Lower leg skin (tissue), 3 donors: ENCODE results near the gene MIER2.

ENCODE experiments used
- POLR2A ChIP-seq, 2 donors: fragments of 450-650 bp; IDR thresholded peaks; one replicate each; pipeline ENCODE4 v1.6.1; 2016 to 2017; ENCODE audit warnings: antibody characterized with exemption in 2 of 2, mild to moderate bottlenecking in 1 of 2, moderate library complexity in 1 of 2
- TF ChIP-seq, protein P1 (sequence below), 3 donors: fragments of 450-650 bp; IDR thresholded peaks; one replicate each; pipeline ENCODE4 v1.5.1; 2016; ENCODE audit warnings: antibody characterized with exemption in 3 of 3, mild to moderate bottlenecking in 3 of 3, moderate library complexity in 2 of 3

DNA sequence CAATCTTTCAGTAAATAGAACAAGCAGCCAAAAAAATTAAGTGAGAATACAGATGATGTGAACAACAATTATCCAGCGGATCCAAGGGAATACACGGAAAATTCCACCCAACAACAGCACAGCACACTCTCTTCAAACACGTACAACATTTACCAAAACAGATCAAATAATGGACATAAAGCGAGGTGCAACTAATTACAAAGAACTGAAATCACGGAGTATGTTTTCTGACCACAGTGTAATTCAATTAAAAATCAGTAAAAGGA, 26.2 kb downstream of the MIER2 start:
- TF ChIP-seq, protein P1, sequence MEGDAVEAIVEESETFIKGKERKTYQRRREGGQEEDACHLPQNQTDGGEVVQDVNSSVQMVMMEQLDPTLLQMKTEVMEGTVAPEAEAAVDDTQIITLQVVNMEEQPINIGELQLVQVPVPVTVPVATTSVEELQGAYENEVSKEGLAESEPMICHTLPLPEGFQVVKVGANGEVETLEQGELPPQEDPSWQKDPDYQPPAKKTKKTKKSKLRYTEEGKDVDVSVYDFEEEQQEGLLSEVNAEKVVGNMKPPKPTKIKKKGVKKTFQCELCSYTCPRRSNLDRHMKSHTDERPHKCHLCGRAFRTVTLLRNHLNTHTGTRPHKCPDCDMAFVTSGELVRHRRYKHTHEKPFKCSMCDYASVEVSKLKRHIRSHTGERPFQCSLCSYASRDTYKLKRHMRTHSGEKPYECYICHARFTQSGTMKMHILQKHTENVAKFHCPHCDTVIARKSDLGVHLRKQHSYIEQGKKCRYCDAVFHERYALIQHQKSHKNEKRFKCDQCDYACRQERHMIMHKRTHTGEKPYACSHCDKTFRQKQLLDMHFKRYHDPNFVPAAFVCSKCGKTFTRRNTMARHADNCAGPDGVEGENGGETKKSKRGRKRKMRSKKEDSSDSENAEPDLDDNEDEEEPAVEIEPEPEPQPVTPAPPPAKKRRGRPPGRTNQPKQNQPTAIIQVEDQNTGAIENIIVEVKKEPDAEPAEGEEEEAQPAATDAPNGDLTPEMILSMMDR (IDR thresholded peaks at IDR 0.05) = no peak
- TF ChIP-seq POLR2A (IDR thresholded peaks at IDR 0.05) = no peak
